HepG2 (cell line): ENCODE data around the gene DSEL.

Experiments used
- CENPBD1 ChIP-seq: sonication (generic); formaldehyde crosslinking; IDR thresholded peaks from 2 replicates; pipeline ENCODE4 v1.8.0; 2022; ENCODE audit warnings: missing genetic modification reagents, low read depth, mild to moderate bottlenecking, borderline replicate concordance
- FOXJ3 ChIP-seq: sonication (generic); formaldehyde crosslinking; IDR thresholded peaks from 2 replicates; pipeline ENCODE4 v1.4.0; 2020; ENCODE audit warnings: missing genetic modification reagents, mild to moderate bottlenecking, borderline replicate concordance
- ZBTB37 ChIP-seq: sonication (generic); formaldehyde crosslinking; IDR thresholded peaks from 2 replicates; pipeline ENCODE4 v1.4.0; 2020; ENCODE audit warnings: mild to moderate bottlenecking, missing genetic modification reagents
- ZFY ChIP-seq: sonication (generic); formaldehyde crosslinking; IDR thresholded peaks from 2 replicates; pipeline ENCODE4 v1.4.0; 2020; ENCODE audit warnings: missing genetic modification reagents
- ZNF362 ChIP-seq: sonication (generic); formaldehyde crosslinking; IDR thresholded peaks from 2 replicates; pipeline ENCODE4 v1.4.0; 2020; ENCODE audit warnings: missing genetic modification reagents, mild to moderate bottlenecking, borderline replicate concordance
- ZNF629 ChIP-seq: sonication (generic); formaldehyde crosslinking; conservative IDR thresholded peaks from 2 replicates; pipeline ENCODE4 v1.5.0; 2020; ENCODE audit warnings: missing genetic modification reagents

GRCh38 chr18:67520351-67520921 lies 3.9 kb upstream of the DSEL start:
- TF ChIP-seq ZNF362 (CRISPR knock-in tag) (no peak), ZBTB37 (CRISPR knock-in tag) (no peak), FOXJ3 (CRISPR knock-in tag) (no peak), CENPBD1 (CRISPR knock-in tag) (no peak), ZFY (CRISPR knock-in tag) (no peak), ZNF629 (no peak)
